Inflammatory macrophage (primary cell): Measurements from ENCODE around the gene VASH1.

Experiments used
- DNase-seq, 2 donors: peaks; one replicate each; pipeline ENCODE4 v3.0.0-alpha.2; 2020 to 2022

Gene VASH1

DNA sequence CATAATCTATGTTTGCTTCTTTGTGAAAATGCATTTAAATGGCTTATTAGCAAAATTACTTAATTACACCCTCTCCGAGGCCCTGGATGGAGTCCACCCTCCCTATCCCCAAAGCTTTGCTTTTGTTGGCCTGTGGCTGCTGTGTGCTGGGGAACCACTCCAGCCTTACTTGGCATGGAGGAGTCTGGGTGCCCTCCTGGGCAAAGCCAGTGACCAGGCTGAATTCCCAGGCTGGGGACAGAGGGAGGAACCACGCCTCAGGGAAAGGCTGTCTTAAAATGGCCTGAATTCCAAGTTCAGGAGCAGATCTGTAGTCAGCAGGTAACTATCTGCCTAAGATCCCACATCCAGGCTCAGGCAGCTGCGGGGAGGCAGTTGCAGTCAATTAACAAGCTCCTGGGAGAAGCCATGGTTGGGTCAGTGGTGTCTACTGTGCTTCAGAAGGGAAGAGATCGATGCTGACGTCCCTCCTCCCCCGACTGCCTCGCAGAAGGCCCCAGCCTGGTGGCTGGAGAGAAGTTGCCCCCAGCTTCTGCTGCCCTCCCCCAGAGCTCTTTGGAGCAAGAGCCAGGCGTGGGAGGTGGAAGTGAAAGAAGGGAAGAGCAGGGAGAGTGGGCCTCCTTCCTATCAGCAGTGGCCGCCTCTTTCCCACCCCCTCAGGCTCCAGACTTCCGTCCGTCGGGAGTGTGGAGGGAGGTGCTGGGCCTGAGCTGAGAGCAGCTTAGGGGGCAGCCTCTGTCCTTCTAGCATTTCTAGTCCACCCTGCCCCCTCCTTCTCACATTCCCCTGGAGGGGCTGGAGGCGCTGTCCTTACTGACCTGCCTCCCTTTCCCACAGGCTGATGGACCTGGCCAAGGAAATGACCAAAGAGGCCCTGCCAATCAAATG lies 11.3 kb downstream of the VASH1 start:
- DNase-seq: peak; percentile 93 to 98

DNA sequence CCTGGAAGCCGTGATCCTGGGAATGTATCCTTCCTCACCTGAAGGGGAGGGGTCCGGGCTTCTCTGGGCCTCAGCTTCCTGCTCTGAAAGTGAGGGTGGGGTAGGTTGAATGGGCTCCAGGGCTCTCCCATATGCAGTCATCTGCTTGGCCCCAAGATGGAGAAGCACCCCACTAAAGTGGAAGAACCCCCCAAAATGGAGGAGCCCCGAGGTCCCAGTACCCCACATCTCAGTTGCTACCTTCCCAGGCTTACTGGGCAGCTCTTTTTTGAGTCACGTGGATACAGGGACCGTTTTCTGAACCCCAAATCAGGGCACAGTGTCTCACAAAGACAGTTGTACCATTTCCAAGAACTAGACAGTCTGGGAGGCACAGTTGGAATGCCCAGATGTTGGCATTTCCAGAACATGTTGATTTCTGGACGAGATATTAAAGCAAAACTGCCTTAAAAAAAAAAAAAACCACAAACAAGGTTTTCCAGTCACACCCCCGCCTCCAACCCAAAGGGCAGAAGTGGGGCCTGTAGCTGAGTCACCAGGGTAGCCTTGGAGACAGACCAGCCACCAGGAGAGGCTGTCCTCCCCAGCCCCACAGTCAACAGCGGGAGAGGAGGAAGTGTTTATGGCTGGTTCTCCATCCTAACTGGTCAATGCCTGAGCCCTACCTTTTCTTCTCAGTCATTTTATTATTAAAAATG lies 12.1 kb downstream of the VASH1 start:
- DNase-seq: peak; percentile 94 to 95

GRCh38 chr14:76773956-76774820 lies 12.9 kb downstream of the VASH1 start:
- no peak for DNase-seq

DNA sequence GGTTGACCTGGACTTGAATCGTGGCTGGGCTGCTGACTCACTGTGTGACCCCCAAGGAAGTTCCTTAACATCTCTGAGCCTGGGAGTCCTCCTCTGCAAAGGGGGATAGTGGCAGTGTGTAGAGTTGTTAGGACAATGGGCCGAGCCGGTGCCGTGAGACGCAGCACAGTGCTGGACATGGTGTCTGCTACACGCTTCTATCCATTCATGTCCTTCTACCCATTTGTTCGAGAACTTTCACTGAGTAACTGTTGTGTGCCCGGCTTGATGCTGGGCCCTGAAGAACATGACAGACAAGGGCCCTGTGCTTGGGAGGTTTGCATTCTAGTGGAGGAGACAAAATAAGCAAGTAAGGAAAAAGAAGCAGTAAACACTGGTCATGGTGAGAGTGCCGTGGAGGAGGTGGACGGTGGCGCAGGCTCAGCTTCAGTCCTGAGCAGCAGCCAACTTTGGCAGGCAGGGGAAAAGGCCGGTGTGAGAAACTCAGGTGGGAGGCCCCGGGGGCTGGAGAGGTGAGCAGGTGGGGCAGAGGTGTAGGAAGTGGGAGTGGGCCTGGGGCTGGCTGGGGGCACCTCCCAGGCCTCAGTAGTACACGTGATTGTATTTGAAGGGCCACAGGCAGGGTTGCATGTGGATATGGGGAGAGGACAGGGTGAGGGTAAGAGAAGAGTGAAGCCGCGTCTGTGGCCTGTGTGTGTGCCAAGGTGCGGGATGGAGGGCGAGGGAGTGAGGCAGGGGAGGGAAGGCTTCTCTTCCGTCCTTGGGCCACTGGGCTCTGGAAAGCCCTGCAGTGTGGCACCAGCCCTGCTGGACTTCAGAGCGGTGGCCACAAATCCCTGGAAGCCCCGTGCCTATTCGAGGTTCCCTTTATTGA lies 13.8 kb downstream of the VASH1 start:
- DNase-seq: no peak

- no peak for DNase-seq
Observed at GRCh38 chr14:76775695-76776427, 14.6 kb downstream of the VASH1 start.

- DNase-seq: peak; percentile 55 to 74
Observed at GRCh38 chr14:76776428-76777251, 15.4 kb downstream of the VASH1 start.

GRCh38 chr14:76777721-76778120 lies 16.5 kb downstream of the VASH1 start:
- no peak for DNase-seq

- no peak for DNase-seq
Observed at GRCh38 chr14:76778546-76779215, 17.4 kb downstream of the VASH1 start.

GRCh38 chr14:76779221-76780057 lies 18.2 kb downstream of the VASH1 start:
- DNase-seq: no peak

DNA sequence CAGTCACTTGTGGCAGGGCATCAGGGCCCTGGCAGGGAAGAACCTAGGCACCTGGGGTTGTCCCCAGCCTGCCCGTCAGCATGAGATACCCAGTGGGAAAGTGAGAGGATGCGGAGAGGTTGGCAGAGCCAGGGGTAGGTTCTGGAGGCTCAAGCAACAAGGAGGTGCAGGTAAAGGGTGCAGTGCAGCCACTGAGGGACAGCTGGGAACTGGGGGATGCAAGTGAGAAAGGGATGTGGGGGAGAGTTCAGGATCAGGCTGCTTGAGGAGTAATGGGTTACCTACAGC lies 18.7 kb downstream of the VASH1 start:
- DNase-seq: no peak

- no peak for DNase-seq
Observed at GRCh38 chr14:76780360-76780759, 19.1 kb downstream of the VASH1 start.

GRCh38 chr14:76780875-76781647 lies 19.8 kb downstream of the VASH1 start:
- no peak for DNase-seq

DNA sequence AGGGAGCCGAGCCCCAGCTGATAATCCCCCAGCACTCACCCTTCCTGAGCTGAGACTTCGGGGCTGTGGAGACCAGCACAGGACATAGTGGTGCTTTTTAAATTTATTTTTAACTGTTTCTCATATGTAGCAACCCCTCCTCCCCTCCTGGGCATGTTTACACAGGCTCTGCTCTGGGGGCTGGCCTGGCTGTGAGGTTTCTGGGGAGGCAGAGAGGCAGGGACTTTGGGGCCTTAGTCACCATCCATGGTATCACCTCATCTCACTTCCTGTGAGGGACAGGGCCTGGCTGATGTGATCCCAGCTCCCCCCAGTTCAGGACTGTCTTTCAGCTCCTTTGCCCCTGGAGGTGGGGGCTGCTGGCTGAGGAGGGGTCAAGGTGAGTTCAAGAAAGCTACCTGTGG lies 20.4 kb downstream of the VASH1 start:
- no peak for DNase-seq

GRCh38 chr14:76782115-76782884 lies 21.0 kb downstream of the VASH1 start:
- no peak for DNase-seq

DNA sequence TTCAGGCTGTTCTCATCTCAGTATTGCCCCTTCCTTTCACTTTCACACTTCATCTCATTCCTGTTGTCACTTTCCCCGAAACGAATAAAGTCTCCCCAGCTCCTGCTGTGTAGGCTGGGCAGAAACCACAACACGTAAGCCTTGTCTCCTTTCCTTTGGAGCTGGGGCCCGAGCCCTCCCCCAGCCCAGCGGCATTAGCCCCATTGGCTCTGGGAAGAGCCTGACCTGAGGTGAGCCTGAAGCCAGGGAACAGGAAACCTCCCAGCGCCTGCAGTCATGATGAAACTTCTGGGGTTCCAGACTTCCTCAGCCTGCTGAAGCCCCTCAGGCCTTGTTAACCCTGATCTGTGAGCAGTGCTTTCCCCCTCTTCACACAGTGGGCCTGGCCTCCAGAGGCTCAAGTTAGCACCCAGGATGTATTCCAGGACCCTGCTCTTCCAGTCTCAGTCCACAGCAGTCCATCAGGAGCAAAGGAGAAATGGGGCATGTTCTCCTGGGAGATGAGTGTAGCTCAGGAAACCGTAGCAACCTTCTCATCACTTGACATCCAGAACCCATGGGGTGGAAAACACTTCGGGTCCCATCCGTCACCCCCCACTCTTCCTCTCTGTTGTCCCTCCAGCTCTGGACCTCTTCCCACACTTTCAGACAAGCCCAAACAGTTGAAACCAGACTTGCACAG lies 21.8 kb downstream of the VASH1 start:
- DNase-seq: no peak

- no peak for DNase-seq
Observed at GRCh38 chr14:76784266-76784874, 23.1 kb downstream of the VASH1 start.
